ENCODE results near the gene DCBLD1. TPM values are rescaled to one million over a fixed set of nuclear protein-coding genes. Genes with fewer than 3 reads are reported as not detected.

DCBLD1 gene
- total and polyA plus RNA-seq, 2 experiments from 2014 or later = 25.1 to 38.4 TPM

DNA sequence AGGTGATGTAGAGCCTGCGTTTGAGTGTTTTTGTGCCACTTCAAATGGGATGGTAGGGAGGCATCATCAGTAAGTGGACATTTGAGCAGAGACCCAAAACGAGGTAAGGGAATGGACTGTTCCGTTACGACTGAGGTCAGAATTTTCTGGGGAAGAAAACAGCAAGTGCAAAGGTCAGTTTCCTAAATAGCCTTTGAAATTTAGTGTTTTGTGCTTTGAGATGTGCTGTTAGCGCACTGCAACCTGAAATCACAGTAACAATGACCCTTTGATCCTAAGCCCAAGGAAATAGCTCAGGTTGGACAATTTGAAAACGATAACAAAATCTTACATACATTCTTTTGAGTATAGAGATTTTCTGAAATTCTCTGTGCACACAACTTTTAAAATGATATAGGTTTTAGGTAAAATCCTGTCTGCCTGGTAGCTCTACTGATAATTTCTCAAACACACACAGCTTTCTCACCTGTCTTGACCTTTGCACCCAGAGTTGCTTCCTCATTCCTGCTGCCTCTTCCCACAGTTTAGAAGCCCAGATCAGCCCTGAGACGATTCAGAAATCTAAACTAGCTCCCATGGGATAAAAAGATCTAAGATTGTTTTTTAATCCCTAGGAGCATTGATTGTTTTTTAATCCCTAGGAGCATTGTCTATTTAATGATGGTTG is 22.1 kb downstream of the DCBLD1 start:
- 87 to 90% methylated on average over 7 of the region's 7 CpGs for WGBS, 2 experiments (ENCODE audit: low coverage in 1 of 2, low lambda C conversion rate in 2 of 2, missing lambda C conversion rate in 2 of 2)
- Histone ChIP-seq H4K20me1 (ENCODE audit: insufficient read depth) (no peaks in the 10 kb centered on the region), H3K27me3 (replicated peaks; ENCODE audit: insufficient read depth) (no peaks in the 10 kb centered on the region), H3K9ac (no peak overlapping the region), H3K4me2 (ENCODE audit: unreplicated experiment) (no peak overlapping the region), H3K27ac (no peak overlapping the region), H3K4me1 (ENCODE audit: insufficient read depth) (peaks cover 28% of the 10 kb centered on the region), H3K9me3 (ENCODE audit: low read depth) (no peaks in the 10 kb centered on the region), H3K79me2 (ENCODE audit: insufficient read depth) (peaks cover 78% of the 10 kb centered on the region), H3K36me3 (ENCODE audit: low read depth) (peaks cover 3% of the 10 kb centered on the region; the same call in 1 of the 2 replicates), H3F3A (ENCODE audit: insufficient read depth) (peaks cover 14% of the 10 kb centered on the region; the same call in 1 of the 2 replicates), H3K9me2 (ENCODE audit: insufficient read depth) (no peaks in the 10 kb centered on the region), H3K4me3 (no peak overlapping the region), H2AFZ (no peak overlapping the region)
- in situ Hi-C loops (cut with MboI) = no loop called here
- DNase-seq = no peak
- TF ChIP-seq EZH2 (IDR thresholded peaks at IDR 0.05; ENCODE audit: insufficient read depth, poor library complexity, severe bottlenecking) (no peak), EZH2phosphoT487 (IDR thresholded peaks at IDR 0.05; ENCODE audit: insufficient read depth, low read depth) (no peak)

DNA sequence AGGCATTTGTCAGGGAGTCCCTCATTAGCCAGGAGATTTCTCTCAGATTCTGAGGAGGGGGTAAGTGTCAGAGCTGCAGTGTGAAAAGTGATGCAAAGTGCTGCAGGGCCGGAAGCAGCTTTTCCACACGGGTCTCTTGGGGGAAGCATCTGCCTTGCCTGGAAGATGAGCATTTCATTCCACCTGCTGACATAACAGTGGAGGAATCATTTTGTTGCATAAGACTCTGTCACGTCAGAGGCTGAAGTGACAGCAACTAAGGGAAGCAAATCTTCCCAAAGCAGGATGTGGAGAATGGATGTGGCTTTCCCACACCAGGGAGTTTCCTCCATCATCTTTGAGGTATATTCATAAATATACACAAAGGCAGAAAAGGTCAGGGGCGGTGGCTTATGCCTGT is 22.8 kb downstream of the DCBLD1 start:
- Histone ChIP-seq H3K9me3 (ENCODE audit: low read depth) (no peaks in the 10 kb centered on the region), H4K20me1 (ENCODE audit: insufficient read depth) (no peaks in the 10 kb centered on the region), H3K9ac (no peak overlapping the region), H3K9me2 (ENCODE audit: insufficient read depth) (no peaks in the 10 kb centered on the region), H2AFZ (no peak overlapping the region), H3F3A (ENCODE audit: insufficient read depth) (peaks cover 10% of the 10 kb centered on the region; the same call in 1 of the 2 replicates), H3K4me1 (ENCODE audit: insufficient read depth) (peaks cover 28% of the 10 kb centered on the region), H3K27ac (no peak overlapping the region), H3K27me3 (replicated peaks; ENCODE audit: insufficient read depth) (no peaks in the 10 kb centered on the region), H3K4me2 (ENCODE audit: unreplicated experiment) (no peak overlapping the region), H3K36me3 (ENCODE audit: low read depth) (peaks cover 3% of the 10 kb centered on the region; the same call in 1 of the 2 replicates), H3K79me2 (ENCODE audit: insufficient read depth) (peaks cover 78% of the 10 kb centered on the region), H3K4me3 (no peak overlapping the region)
- WGBS, 2 experiments (ENCODE audit: low coverage in 1 of 2, low lambda C conversion rate in 2 of 2, missing lambda C conversion rate in 2 of 2) = 91 to 92% methylated on average over 4 of the region's 4 CpGs
- DNase-seq = no peak
- TF ChIP-seq EZH2phosphoT487 (IDR thresholded peaks at IDR 0.05; ENCODE audit: insufficient read depth, low read depth) (no peak), EZH2 (IDR thresholded peaks at IDR 0.05; ENCODE audit: insufficient read depth, poor library complexity, severe bottlenecking) (no peak)
- in situ Hi-C loops (cut with MboI) = no loop called here

DNA sequence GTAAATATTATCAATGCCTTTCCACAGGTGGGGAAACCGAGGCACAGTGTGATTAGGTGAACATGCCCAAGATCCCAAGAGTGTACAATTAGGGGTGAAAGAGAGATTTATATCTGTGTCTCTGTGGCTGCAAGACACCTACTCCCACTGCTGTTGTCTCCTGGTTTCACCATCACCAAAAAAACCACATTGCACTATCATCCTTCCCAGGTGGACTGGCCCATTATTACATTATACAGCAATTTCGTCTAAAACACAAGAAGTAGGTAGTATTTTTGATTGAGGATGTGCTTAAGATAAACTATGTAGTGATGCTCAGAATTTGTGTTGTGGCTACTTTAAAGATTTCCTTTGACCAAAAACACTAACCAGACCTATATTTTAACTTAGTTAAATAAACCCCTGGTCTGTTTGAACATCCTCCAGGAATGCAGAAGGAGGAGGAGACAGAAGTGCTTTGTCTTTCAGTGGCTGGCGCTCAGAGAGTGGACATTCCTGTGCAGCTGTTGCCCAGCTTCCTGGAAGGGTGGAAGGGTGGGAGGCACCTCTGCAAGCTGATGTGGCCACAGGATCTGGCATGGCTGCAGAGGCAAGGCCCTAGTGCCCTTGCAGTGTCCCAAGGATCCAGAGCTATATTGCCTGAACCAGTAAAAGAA is 23.8 kb downstream of the DCBLD1 start:
- no peak overlapping the region for H3K27ac ChIP-seq
- H3K79me2 ChIP-seq (ENCODE audit: insufficient read depth) = peaks cover 78% of the 10 kb centered on the region
- TF ChIP-seq EZH2phosphoT487 (IDR thresholded peaks at IDR 0.05; ENCODE audit: insufficient read depth, low read depth) (no peak), EZH2 (IDR thresholded peaks at IDR 0.05; ENCODE audit: insufficient read depth, poor library complexity, severe bottlenecking) (no peak)
- peaks cover 3% of the 10 kb centered on the region; the same call in 1 of the 2 replicates for H3K36me3 ChIP-seq (ENCODE audit: low read depth)
- H3K4me3 ChIP-seq = no peak overlapping the region
- no peaks in the 10 kb centered on the region for H3K9me2 ChIP-seq (ENCODE audit: insufficient read depth)
- peak; percentile 34 for DNase-seq
- WGBS, 2 experiments (ENCODE audit: low coverage in 1 of 2, low lambda C conversion rate in 2 of 2, missing lambda C conversion rate in 2 of 2) = 95 to 97% methylated on average over 3 of the region's 3 CpGs
- no peak overlapping the region for H2AFZ ChIP-seq
- no peaks in the 10 kb centered on the region for H3K9me3 ChIP-seq (ENCODE audit: low read depth)
- peaks cover 10% of the 10 kb centered on the region; the same call in 1 of the 2 replicates for H3F3A ChIP-seq (ENCODE audit: insufficient read depth)
- H3K9ac ChIP-seq = no peak overlapping the region
- peaks cover 28% of the 10 kb centered on the region for H3K4me1 ChIP-seq (ENCODE audit: insufficient read depth)
- no peaks in the 10 kb centered on the region for H3K27me3 ChIP-seq (replicated peaks; ENCODE audit: insufficient read depth)
- no peaks in the 10 kb centered on the region for H4K20me1 ChIP-seq (ENCODE audit: insufficient read depth)
- H3K4me2 ChIP-seq (ENCODE audit: unreplicated experiment) = peak overlapping the region; percentile 33
- in situ Hi-C loops (cut with MboI) = no loop called here

DNA sequence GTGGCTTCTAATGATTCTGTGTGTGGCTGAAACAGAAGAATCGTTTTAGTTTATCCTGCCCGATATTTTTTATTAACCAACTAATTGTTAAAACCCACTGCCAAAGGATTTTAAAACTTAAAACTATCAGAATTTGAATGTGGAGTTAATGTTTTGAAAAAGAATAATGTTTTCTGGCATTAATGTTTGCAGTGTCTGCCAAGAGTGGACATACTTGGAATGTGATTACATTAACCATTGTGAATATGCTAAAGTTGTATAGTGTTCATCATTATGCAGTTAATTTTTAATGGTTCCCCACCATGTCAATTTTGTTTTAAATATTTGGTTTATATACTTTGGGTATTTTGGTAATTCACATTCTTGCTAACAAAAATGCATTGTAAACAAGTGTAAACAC is 24.4 kb downstream of the DCBLD1 start:
- DNase-seq = no peak
- H3K79me2 ChIP-seq (ENCODE audit: insufficient read depth) = peaks cover 77% of the 10 kb centered on the region
- H3K36me3 ChIP-seq (ENCODE audit: low read depth) = peaks cover 3% of the 10 kb centered on the region; the same call in 1 of the 2 replicates
- H3K4me1 ChIP-seq (ENCODE audit: insufficient read depth) = peaks cover 29% of the 10 kb centered on the region
- WGBS, 2 experiments (ENCODE audit: low coverage in 1 of 2, low lambda C conversion rate in 2 of 2, missing lambda C conversion rate in 2 of 2) = 31 to 37% methylated on average over 2 of the region's 2 CpGs
- TF ChIP-seq EZH2 (IDR thresholded peaks at IDR 0.05; ENCODE audit: insufficient read depth, poor library complexity, severe bottlenecking) (no peak), EZH2phosphoT487 (IDR thresholded peaks at IDR 0.05; ENCODE audit: insufficient read depth, low read depth) (no peak)
- H2AFZ ChIP-seq = no peak overlapping the region
- no peaks in the 10 kb centered on the region for H4K20me1 ChIP-seq (ENCODE audit: insufficient read depth)
- peak overlapping the region; percentile 33 for H3K4me2 ChIP-seq (ENCODE audit: unreplicated experiment)
- no peaks in the 10 kb centered on the region for H3K9me3 ChIP-seq (ENCODE audit: low read depth)
- no peak overlapping the region for H3K9ac ChIP-seq
- H3K9me2 ChIP-seq (ENCODE audit: insufficient read depth) = no peaks in the 10 kb centered on the region
- no peak overlapping the region for H3K4me3 ChIP-seq
- H3K27ac ChIP-seq = no peak overlapping the region
- H3K27me3 ChIP-seq (replicated peaks; ENCODE audit: insufficient read depth) = no peaks in the 10 kb centered on the region
- peaks cover 14% of the 10 kb centered on the region; the same call in 1 of the 2 replicates for H3F3A ChIP-seq (ENCODE audit: insufficient read depth)
- in situ Hi-C loops (cut with MboI) = no loop called here

Data from GM23248 (cell line).